H9 (cell line): Measurements from ENCODE around the gene BCL2L15. TPM values are rescaled to one million over a fixed set of nuclear protein-coding genes. Genes with fewer than 3 reads are reported as not detected.

Experiments
- DNase-seq: peaks from one replicate; pipeline ENCODE4 v3.0.0-alpha.2; 2017
- H2AFZ ChIP-seq: one replicate; pipeline ENCODE4 v1.6.1; 2013; ENCODE audit warnings: mild to moderate bottlenecking, low read length, control low read depth, moderate library complexity
- H2AK5ac ChIP-seq: 2 replicates; pipeline ENCODE4 v1.6.1; 2013; ENCODE audit warnings: low read length, control low read depth, mixed read lengths; ENCODE audit not compliant: insufficient read length
- H2BK120ac ChIP-seq: one replicate; pipeline ENCODE4 v1.6.1; 2013; ENCODE audit warnings: low read depth, mild to moderate bottlenecking, low read length, control low read depth, inconsistent platforms; ENCODE audit not compliant: poor library complexity, severe bottlenecking
- H2BK12ac ChIP-seq: 2 replicates; pipeline ENCODE4 v1.6.1; 2013; ENCODE audit warnings: low read length, control low read depth, mixed read lengths, low read depth; ENCODE audit not compliant: insufficient read length
- H2BK15ac ChIP-seq: 2 replicates; pipeline ENCODE4 v1.6.1; 2013; ENCODE audit warnings: low read depth, low read length, control low read depth
- H2BK20ac ChIP-seq: one replicate; pipeline ENCODE4 v1.6.1; 2013; ENCODE audit warnings: low read depth, mild to moderate bottlenecking, low read length, control low read depth, inconsistent platforms; ENCODE audit not compliant: poor library complexity, severe bottlenecking
- H2BK5ac ChIP-seq: 2 replicates; pipeline ENCODE4 v1.6.1; 2013; ENCODE audit warnings: low read length, control low read depth, mixed read lengths; ENCODE audit not compliant: insufficient read length
- H3K14ac ChIP-seq: 2 replicates; pipeline ENCODE4 v1.6.1; 2013; ENCODE audit warnings: low read length, control low read depth; ENCODE audit not compliant: insufficient read depth
- H3K18ac ChIP-seq: 2 replicates; pipeline ENCODE4 v1.6.1; 2013; ENCODE audit warnings: low read depth, mild to moderate bottlenecking, mixed read lengths, low read length, control low read depth; ENCODE audit not compliant: insufficient read length
- H3K23ac ChIP-seq: 2 replicates; pipeline ENCODE4 v1.6.1; 2013; ENCODE audit warnings: low read length, control low read depth, mixed read lengths, low read depth; ENCODE audit not compliant: insufficient read length
- H3K23me2 ChIP-seq: 2 replicates; pipeline ENCODE4 v1.6.1; 2013; ENCODE audit warnings: low read depth, mild to moderate bottlenecking, mixed read lengths, low read length, control low read depth; ENCODE audit not compliant: insufficient read length, poor library complexity, severe bottlenecking
- H3K27ac ChIP-seq: 2 replicates; pipeline ENCODE4 v1.5.1; 2013; ENCODE audit warnings: low read length, control low read depth, mixed read lengths, low read depth; ENCODE audit not compliant: insufficient read length
- H3K27me3 ChIP-seq: 2 replicates; pipeline ENCODE4 v1.6.1; 2013; ENCODE audit warnings: low read length, control low read depth, inconsistent platforms; ENCODE audit not compliant: insufficient read depth
- H3K4ac ChIP-seq: 2 replicates; pipeline ENCODE4 v1.6.1; 2013; ENCODE audit warnings: low read depth, mild to moderate bottlenecking, control low read depth, inconsistent platforms, low read length, moderate library complexity
- H3K4me1 ChIP-seq: 2 replicates; pipeline ENCODE4 v1.6.1; 2013; ENCODE audit warnings: low read length, control low read depth, inconsistent platforms; ENCODE audit not compliant: insufficient read depth
- H3K4me2 ChIP-seq: 2 replicates; pipeline ENCODE4 v1.6.1; 2013; ENCODE audit warnings: low read length, control low read depth, mixed read lengths; ENCODE audit not compliant: insufficient read length, insufficient read depth
- H3K56ac ChIP-seq: 2 replicates; pipeline ENCODE4 v1.6.1; 2013; ENCODE audit warnings: low read depth, mild to moderate bottlenecking, mixed read lengths, low read length, control low read depth; ENCODE audit not compliant: insufficient read length
- H3K79me1 ChIP-seq: 2 replicates; pipeline ENCODE4 v1.6.1; 2013; ENCODE audit warnings: low read depth, mild to moderate bottlenecking, moderate library complexity, low read length, control low read depth, inconsistent platforms; ENCODE audit not compliant: insufficient read depth, poor library complexity, severe bottlenecking
- H3K79me2 ChIP-seq: 2 replicates; pipeline ENCODE4 v1.6.1; 2013; ENCODE audit warnings: low read length, control low read depth, inconsistent platforms; ENCODE audit not compliant: insufficient read depth
- H3K9ac ChIP-seq: 2 replicates; pipeline ENCODE4 v1.6.1; 2013; ENCODE audit warnings: low read length, control low read depth, mixed read lengths; ENCODE audit not compliant: insufficient read length; ENCODE audit errors: extremely low read depth
- H3K9me3 ChIP-seq: one replicate; pipeline ENCODE4 v1.6.1; 2013; ENCODE audit warnings: low read depth, low read length, inconsistent platforms; ENCODE audit not compliant: control insufficient read depth
- H3T11ph ChIP-seq: one replicate; pipeline ENCODE4 v1.6.1; 2013; ENCODE audit warnings: mild to moderate bottlenecking, low read length, control low read depth, inconsistent platforms
- H4K20me1 ChIP-seq: one replicate; pipeline ENCODE4 v1.6.1; 2013; ENCODE audit not compliant: control insufficient read depth, insufficient read length, insufficient read depth
- H4K5ac ChIP-seq: 2 replicates; pipeline ENCODE4 v1.6.1; 2013; ENCODE audit warnings: low read depth, mild to moderate bottlenecking, mixed read lengths, low read length, control low read depth; ENCODE audit not compliant: insufficient read length
- H4K8ac ChIP-seq: replicated peaks from 2 replicates; pipeline ENCODE4 v1.6.1; 2013; ENCODE audit warnings: low read length, control low read depth, mixed read lengths, low read depth; ENCODE audit not compliant: insufficient read length
- H4K91ac ChIP-seq: 2 replicates; pipeline ENCODE4 v1.6.1; 2013; ENCODE audit warnings: low read depth, mild to moderate bottlenecking, moderate library complexity, mixed read lengths, low read length, control low read depth; ENCODE audit not compliant: insufficient read length
- H3K27ac Mint-ChIP-seq, 3 experiments: 2 replicates in 2 of 3; 3 replicates in 1 of 3; pipeline ENCODE4 v1.8.0; 2020 to 2021; ENCODE audit warnings: mixed read lengths in 3 of 3, mild to moderate bottlenecking in 1 of 3, moderate library complexity in 1 of 3
- H3K27me3 Mint-ChIP-seq: 2 replicates; pipeline ENCODE4 v1.8.0; 2021; ENCODE audit warnings: low read depth, mild to moderate bottlenecking, moderate library complexity, mixed read lengths
- H3K36me3 Mint-ChIP-seq, 3 experiments: 2 replicates in 2 of 3; 3 replicates in 1 of 3; pipeline ENCODE4 v1.8.0; 2020 to 2021; ENCODE audit warnings: low read depth in 3 of 3, mixed read lengths in 3 of 3; ENCODE audit not compliant: insufficient read depth in 1 of 3
- H3K4me1 Mint-ChIP-seq, 2 experiments: 2 replicates each; pipeline ENCODE4 v1.8.0; 2020; ENCODE audit warnings: mixed read lengths in 2 of 2
- H3K4me3 Mint-ChIP-seq, 2 experiments: 2 replicates in 1 of 2; 3 replicates in 1 of 2; pipeline ENCODE4 v1.8.0; 2020 to 2021; ENCODE audit warnings: mild to moderate bottlenecking in 2 of 2, mixed read lengths in 2 of 2, moderate library complexity in 1 of 2
- H3K9me3 Mint-ChIP-seq, 2 experiments: 2 replicates in 1 of 2; 3 replicates in 1 of 2; pipeline ENCODE4 v1.8.0; 2020; ENCODE audit warnings: mild to moderate bottlenecking in 2 of 2, mixed read lengths in 2 of 2, moderate library complexity in 1 of 2
- WGBS: extraction: QIAGEN DNeasy Blood & Tissue Kit; methylation state at CpG from one replicate; pipeline ENCODE4 v1.1.7; 2013; ENCODE audit warnings: missing lambda C conversion rate, low lambda C conversion rate, mixed read lengths; ENCODE audit not compliant: insufficient read length; ENCODE audit errors: extremely low coverage; 5-methylcytosine and 5-hydroxymethylcytosine counted together
- total RNA-seq: library from RNA; stranded (reverse); gene quantifications from 2 replicates; pipeline ENCODE4 v1.2.1, GENCODE V29; 2021
- TF ChIP-seq, protein P1 (sequence below): fragments of 200-600 bp; sonication (generic); conservative IDR thresholded peaks from 3 replicates; pipeline ENCODE4 v1.8.0; 2021; ENCODE audit warnings: antibody characterized with exemption, mild to moderate bottlenecking

Gene BCL2L15
- total RNA-seq, 1 experiment from 2014 or later: 0.22 TPM

DNA sequence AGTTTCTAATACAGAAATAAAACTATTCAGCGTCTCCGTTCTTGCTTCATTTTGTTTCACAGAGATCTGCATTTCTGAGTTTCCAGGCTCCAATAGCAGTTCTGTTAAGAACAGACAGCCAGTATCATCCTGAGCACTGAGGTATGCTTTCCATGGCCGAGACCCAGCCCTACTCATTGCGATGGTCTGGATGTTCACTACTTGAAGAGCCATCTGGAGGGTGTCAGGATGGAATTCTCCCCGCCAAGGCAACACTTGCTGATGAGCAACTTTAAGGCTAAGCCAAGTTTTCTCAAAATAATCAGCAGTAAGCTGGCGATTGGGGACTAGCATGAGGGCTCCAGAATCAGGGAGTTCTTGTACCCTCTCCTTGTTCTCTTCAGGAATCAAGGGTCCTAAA, 7.7 kb upstream of the BCL2L15 start:
- H3K79me2 ChIP-seq: no peaks in the 10 kb centered on the region
- no peak overlapping the region for H4K5ac ChIP-seq
- peaks cover 2 to 26% (median 20%) of the 10 kb centered on the region in 3 experiments; a peak in 4 of 7 replicates for H3K36me3 Mint-ChIP-seq
- TF ChIP-seq, protein P1, sequence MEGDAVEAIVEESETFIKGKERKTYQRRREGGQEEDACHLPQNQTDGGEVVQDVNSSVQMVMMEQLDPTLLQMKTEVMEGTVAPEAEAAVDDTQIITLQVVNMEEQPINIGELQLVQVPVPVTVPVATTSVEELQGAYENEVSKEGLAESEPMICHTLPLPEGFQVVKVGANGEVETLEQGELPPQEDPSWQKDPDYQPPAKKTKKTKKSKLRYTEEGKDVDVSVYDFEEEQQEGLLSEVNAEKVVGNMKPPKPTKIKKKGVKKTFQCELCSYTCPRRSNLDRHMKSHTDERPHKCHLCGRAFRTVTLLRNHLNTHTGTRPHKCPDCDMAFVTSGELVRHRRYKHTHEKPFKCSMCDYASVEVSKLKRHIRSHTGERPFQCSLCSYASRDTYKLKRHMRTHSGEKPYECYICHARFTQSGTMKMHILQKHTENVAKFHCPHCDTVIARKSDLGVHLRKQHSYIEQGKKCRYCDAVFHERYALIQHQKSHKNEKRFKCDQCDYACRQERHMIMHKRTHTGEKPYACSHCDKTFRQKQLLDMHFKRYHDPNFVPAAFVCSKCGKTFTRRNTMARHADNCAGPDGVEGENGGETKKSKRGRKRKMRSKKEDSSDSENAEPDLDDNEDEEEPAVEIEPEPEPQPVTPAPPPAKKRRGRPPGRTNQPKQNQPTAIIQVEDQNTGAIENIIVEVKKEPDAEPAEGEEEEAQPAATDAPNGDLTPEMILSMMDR: no peak
- H3K4me1 ChIP-seq: no peaks in the 10 kb centered on the region
- H3K23ac ChIP-seq: no peak overlapping the region
- H4K20me1 ChIP-seq: no peaks in the 10 kb centered on the region
- H3K27me3 ChIP-seq: no peaks in the 10 kb centered on the region
- no peaks in the 10 kb centered on the region for H3K27me3 Mint-ChIP-seq
- no peak for DNase-seq
- no peak overlapping the region for H2BK12ac ChIP-seq
- H2BK20ac ChIP-seq: no peak overlapping the region
- no peak overlapping the region for H2AK5ac ChIP-seq
- H4K91ac ChIP-seq: no peak overlapping the region
- H3K4ac ChIP-seq: no peak overlapping the region
- H2BK120ac ChIP-seq: no peak overlapping the region
- H2AFZ ChIP-seq: no peak overlapping the region
- no peak overlapping the region; a peak in 1 of 7 replicates for H3K27ac Mint-ChIP-seq
- H3K9ac ChIP-seq: no peak overlapping the region
- no peak overlapping the region for H3K4me3 Mint-ChIP-seq
- no peaks in the 10 kb centered on the region for H3K9me3 Mint-ChIP-seq
- no peak overlapping the region for H2BK15ac ChIP-seq
- H3K79me1 ChIP-seq: no peaks in the 10 kb centered on the region
- no peak overlapping the region for H3T11ph ChIP-seq
- H2BK5ac ChIP-seq: no peak overlapping the region
- H3K9me3 ChIP-seq: no peaks in the 10 kb centered on the region
- H4K8ac ChIP-seq: no peak overlapping the region
- H3K23me2 ChIP-seq: no peaks in the 10 kb centered on the region
- no peak overlapping the region for H3K56ac ChIP-seq
- H3K18ac ChIP-seq: no peak overlapping the region
- no CpG with 5 or more reads among the region's 6 CpGs for WGBS
- no peak overlapping the region for H3K4me2 ChIP-seq
- no peak overlapping the region for H3K14ac ChIP-seq
- H3K27ac ChIP-seq: no peak overlapping the region
- H3K4me1 Mint-ChIP-seq: no peaks in the 10 kb centered on the region
